Ishikawa (cell line): ENCODE results near the gene FMNL2.

ENCODE experiments used
- EP300 ChIP-seq: IDR thresholded peaks from 2 replicates; pipeline ENCODE4 v1.6.1; 2012; ENCODE audit warnings: borderline replicate concordance
- FOXM1 ChIP-seq: IDR thresholded peaks from 2 replicates; pipeline ENCODE4 v1.6.1; 2012; ENCODE audit warnings: low read depth, borderline replicate concordance
- RAD21 ChIP-seq: IDR thresholded peaks from 2 replicates; pipeline ENCODE4 v1.6.1; 2012; ENCODE audit warnings: low read depth

DNA sequence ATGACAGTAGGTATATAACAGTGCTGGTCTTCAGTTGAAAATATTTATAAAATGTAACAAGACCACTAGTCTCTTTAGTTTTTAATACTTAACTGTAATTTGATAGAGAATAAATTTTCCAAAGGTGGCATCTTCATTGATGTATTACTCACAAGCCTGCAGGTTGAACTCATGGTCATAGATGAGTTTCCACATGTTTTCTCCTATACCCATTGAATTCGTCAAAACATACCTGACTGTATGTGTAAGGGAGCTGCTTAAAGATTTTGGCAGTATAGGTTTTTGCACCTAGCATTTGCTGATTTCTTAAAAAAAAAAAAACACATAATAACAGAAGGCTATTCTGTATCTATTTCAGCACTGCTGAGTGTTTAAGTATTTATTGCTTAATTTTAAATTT is 112.9 kb downstream of the FMNL2 start:
- TF ChIP-seq RAD21: no peak
- no peak for TF ChIP-seq EP300
- no peak for TF ChIP-seq FOXM1
